K562 (cell line): Measurements from ENCODE around the gene MET. TPM values are rescaled to one million over a fixed set of nuclear protein-coding genes. Genes with fewer than 3 reads are reported as not detected.
A peak's percentile ranks its signal among the peaks of the same experiment; 100 is the strongest.

Source experiments
- CXXC5 ChIP-seq: fragments of 250-450 bp; sonication (Bioruptor Pico); IDR thresholded peaks from 2 replicates; pipeline ENCODE4 v1.8.0; 2022; ENCODE audit warnings: inconsistent platforms, mild to moderate bottlenecking, moderate library complexity
- FIP1L1 ChIP-seq: fragments of 200-400 bp; formaldehyde crosslinking; IDR thresholded peaks from 2 replicates; pipeline ENCODE4 v1.6.1; 2018; ENCODE audit warnings: mild to moderate bottlenecking, low read depth, low read length; ENCODE audit not compliant: poor library complexity, severe bottlenecking
- KAT7 ChIP-seq: sonication (generic); formaldehyde crosslinking; IDR thresholded peaks from 2 replicates; pipeline ENCODE4 v1.8.0; 2022; ENCODE audit warnings: missing genetic modification reagents, mild to moderate bottlenecking, borderline replicate concordance
- KDM2B ChIP-seq: fragments of 250-450 bp; sonication (Bioruptor Pico); IDR thresholded peaks from 2 replicates; pipeline ENCODE4 v1.8.0; 2021; ENCODE audit warnings: mild to moderate bottlenecking, moderate library complexity
- MTF1 ChIP-seq: fragments of 250-450 bp; sonication (Bioruptor Pico); IDR thresholded peaks from 2 replicates; pipeline ENCODE4 v1.9.0; 2021; ENCODE audit warnings: moderate library complexity, mild to moderate bottlenecking, inconsistent platforms, borderline replicate concordance
- RREB1 ChIP-seq: fragments of 250-450 bp; sonication (Bioruptor Pico); IDR thresholded peaks from 2 replicates; pipeline ENCODE4 v1.4.0; 2020
- SREBF2 ChIP-seq: sonication (generic); formaldehyde crosslinking; IDR thresholded peaks from 2 replicates; pipeline ENCODE4 v1.4.0; 2020; ENCODE audit warnings: mild to moderate bottlenecking, missing genetic modification reagents
- STAT5B ChIP-seq: fragments of 250-450 bp; sonication (Bioruptor Pico); IDR thresholded peaks from 2 replicates; pipeline ENCODE4 v1.8.0; 2021; ENCODE audit warnings: mild to moderate bottlenecking, inconsistent platforms
- STAT6 ChIP-seq: sonication (generic); formaldehyde crosslinking; IDR thresholded peaks from 2 replicates; pipeline ENCODE4 v1.8.1; 2023; ENCODE audit warnings: mild to moderate bottlenecking, missing genetic modification reagents
- TBL1XR1 ChIP-seq, 2 experiments: IDR thresholded peaks; 2 replicates each; pipeline ENCODE4 v1.6.1; 2012; ENCODE audit warnings: improper control_type of control experiment in 2 of 2, low read length in 2 of 2, mild to moderate bottlenecking in 1 of 2
- TBP ChIP-seq: optimal IDR thresholded peaks from 2 replicates; pipeline ENCODE3; 2011; ENCODE audit warnings: low read depth, low read length, improper control_type of control experiment
- ZBTB26 ChIP-seq: fragments of 450-650 bp; formaldehyde crosslinking; IDR thresholded peaks from 2 replicates; pipeline ENCODE4 v1.4.0; 2022; ENCODE audit warnings: missing genetic modification characterization
- ZNF121 ChIP-seq: sonication (generic); formaldehyde crosslinking; conservative IDR thresholded peaks from 2 replicates; pipeline ENCODE4 v1.8.0; 2022; ENCODE audit warnings: missing genetic modification reagents
- ZNF311 ChIP-seq: fragments of 250-450 bp; sonication (Bioruptor Pico); IDR thresholded peaks from 2 replicates; pipeline ENCODE4 v1.4.0; 2020; ENCODE audit warnings: mild to moderate bottlenecking, moderate library complexity
- ZNF444 ChIP-seq: fragments of 250-450 bp; sonication (Bioruptor Pico); IDR thresholded peaks from 2 replicates; pipeline ENCODE4 v1.4.0; 2020; ENCODE audit warnings: mild to moderate bottlenecking, moderate library complexity
- ZNF699 ChIP-seq: fragments of 250-450 bp; sonication (Bioruptor Pico); IDR thresholded peaks from 2 replicates; pipeline ENCODE4 v1.8.0; 2021; ENCODE audit warnings: mild to moderate bottlenecking, moderate library complexity; ENCODE audit not compliant: insufficient replicate concordance
- polyA plus RNA-seq, 8 experiments: library from polyadenylated mRNA; depleted of rRNA in 4 of 8; stranded (reverse) in 5 of 8; unstranded in 3 of 8; fragments of >200 nt; fragmentation: Nextera tagmentation in 2 of 8; fragmentation: Illumina TruSeq in 1 of 8; extraction: Ambion mirVana in 2 of 8; extraction: Trizol in 1 of 8; gene quantifications; 2 replicates each; pipeline versions ENCODE4 v1.2.1 to v1.2.3, GENCODE V29; 2011 to 2014; ENCODE audit warnings: inconsistent platforms in 1 of 8, missing spikeins in 1 of 8
- total RNA-seq, 7 experiments: library from RNA; depleted of rRNA in 6 of 7; stranded (reverse); fragments of >200 nt in 6 of 7; fragmentation: Illumina TruSeq in 2 of 7; extraction: Trizol in 2 of 7; gene quantifications; 2 replicates each; pipeline versions ENCODE4 v1.2.1 to v1.2.3, GENCODE V29; 2011 to 2021; ENCODE audit warnings: low replicate concordance in 1 of 7
- TF ChIP-seq, protein P1 (sequence below): fragments of 450-650 bp; formaldehyde crosslinking; IDR thresholded peaks from 2 replicates; pipeline ENCODE4 v1.4.0; 2022; ENCODE audit warnings: mild to moderate bottlenecking, moderate library complexity

The MET gene
- total and polyA plus RNA-seq, 9 of the 15 experiments (the other 6 are each of a cell fraction or from before 2014, with no cell fraction given): 0.84 to 2.4 (median 1.1) TPM

DNA sequence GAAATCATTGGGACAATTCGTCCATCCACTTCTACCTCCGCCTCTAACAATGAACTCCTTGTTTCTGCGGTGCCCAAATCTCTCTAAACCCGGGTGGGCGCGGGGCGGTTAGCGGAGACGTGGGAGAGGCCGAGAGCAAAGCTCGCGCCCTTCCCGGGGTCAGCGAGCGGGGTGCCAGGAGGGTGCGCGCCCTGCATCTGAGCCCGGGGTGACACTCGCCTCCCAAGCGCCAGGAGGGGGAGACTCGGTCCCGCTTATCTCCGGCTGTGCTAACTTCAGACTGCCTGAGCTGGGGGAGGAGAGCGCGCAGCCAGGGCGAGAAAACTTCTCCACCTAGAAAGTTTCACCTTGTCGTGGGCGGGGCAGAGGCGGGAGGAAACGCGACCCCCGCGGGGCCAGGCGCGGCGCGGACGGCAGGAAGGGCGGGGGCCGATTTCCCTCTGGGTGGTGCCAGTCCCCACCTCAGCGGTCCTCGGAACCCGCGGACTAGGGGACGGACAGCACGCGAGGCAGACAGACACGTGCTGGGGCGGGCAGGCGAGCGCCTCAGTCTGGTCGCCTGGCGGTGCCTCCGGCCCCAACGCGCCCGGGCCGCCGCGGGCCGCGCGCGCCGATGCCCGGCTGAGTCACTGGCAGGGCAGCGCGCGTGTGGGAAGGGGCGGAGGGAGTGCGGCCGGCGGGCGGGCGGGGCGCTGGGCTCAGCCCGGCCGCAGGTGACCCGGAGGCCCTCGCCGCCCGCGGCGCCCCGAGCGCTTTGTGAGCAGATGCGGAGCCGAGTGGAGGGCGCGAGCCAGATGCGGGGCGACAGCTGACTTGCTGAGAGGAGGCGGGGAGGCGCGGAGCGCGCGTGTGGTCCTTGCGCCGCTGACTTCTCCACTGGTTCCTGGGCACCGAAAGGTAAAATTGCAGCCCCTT lies at the start of gene MET (continued):
- no peak for TF ChIP-seq STAT5B (CRISPR knock-in tag)
- no peak for TF ChIP-seq MTF1 (CRISPR knock-in tag)
- TF ChIP-seq SREBF2 (CRISPR knock-in tag): no peak
- TF ChIP-seq ZNF444: no peak
- TF ChIP-seq CXXC5 (CRISPR knock-in tag): peak; percentile 58
- no peak for TF ChIP-seq RREB1
- no peak for TF ChIP-seq STAT6
- TF ChIP-seq ZBTB26 (CRISPR knock-in tag): no peak
- no peak for TF ChIP-seq KDM2B (CRISPR knock-in tag)
- TF ChIP-seq TBP: no peak
- TF ChIP-seq ZNF311 (CRISPR knock-in tag): no peak
- TF ChIP-seq KAT7 (CRISPR knock-in tag): no peak
- TF ChIP-seq, protein P1, sequence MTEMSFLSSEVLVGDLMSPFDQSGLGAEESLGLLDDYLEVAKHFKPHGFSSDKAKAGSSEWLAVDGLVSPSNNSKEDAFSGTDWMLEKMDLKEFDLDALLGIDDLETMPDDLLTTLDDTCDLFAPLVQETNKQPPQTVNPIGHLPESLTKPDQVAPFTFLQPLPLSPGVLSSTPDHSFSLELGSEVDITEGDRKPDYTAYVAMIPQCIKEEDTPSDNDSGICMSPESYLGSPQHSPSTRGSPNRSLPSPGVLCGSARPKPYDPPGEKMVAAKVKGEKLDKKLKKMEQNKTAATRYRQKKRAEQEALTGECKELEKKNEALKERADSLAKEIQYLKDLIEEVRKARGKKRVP (CRISPR knock-in tag): no peak
- TF ChIP-seq ZNF699 (CRISPR knock-in tag): no peak
- TF ChIP-seq ZNF121: no peak
- no peak for TF ChIP-seq FIP1L1
- TF ChIP-seq TBL1XR1 (IDR thresholded peaks at IDR 0.05; ENCODE audit: low read length in 2 of 2): no peak
